Measurements from ENCODE around the gene MORN3.

DNA sequence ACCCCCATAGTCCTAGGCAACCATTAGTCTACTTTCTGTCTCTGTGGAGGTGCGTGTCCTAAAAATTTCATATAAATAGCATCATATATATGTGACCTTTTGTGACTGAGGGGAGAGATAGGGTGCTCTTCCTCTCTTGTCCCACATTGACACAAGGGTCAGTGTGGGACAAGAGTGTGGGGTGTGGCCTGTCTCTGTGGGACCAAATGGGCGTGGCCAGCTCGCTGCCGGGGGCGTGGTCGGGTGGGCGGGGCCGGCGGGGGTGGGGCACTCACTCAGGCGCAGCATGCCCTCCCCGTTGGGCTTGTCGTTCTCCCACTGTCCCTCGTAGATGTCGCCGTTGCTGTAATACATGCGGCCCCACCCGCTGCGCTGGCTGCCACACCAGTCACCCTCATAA is 15.5 kb downstream of the MORN3 start:
- TF ChIP-seq, protein P1, sequence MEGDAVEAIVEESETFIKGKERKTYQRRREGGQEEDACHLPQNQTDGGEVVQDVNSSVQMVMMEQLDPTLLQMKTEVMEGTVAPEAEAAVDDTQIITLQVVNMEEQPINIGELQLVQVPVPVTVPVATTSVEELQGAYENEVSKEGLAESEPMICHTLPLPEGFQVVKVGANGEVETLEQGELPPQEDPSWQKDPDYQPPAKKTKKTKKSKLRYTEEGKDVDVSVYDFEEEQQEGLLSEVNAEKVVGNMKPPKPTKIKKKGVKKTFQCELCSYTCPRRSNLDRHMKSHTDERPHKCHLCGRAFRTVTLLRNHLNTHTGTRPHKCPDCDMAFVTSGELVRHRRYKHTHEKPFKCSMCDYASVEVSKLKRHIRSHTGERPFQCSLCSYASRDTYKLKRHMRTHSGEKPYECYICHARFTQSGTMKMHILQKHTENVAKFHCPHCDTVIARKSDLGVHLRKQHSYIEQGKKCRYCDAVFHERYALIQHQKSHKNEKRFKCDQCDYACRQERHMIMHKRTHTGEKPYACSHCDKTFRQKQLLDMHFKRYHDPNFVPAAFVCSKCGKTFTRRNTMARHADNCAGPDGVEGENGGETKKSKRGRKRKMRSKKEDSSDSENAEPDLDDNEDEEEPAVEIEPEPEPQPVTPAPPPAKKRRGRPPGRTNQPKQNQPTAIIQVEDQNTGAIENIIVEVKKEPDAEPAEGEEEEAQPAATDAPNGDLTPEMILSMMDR (IDR thresholded peaks at IDR 0.05; ENCODE audit: insufficient read depth, low read length), result no peak
- TF ChIP-seq, protein P2, sequence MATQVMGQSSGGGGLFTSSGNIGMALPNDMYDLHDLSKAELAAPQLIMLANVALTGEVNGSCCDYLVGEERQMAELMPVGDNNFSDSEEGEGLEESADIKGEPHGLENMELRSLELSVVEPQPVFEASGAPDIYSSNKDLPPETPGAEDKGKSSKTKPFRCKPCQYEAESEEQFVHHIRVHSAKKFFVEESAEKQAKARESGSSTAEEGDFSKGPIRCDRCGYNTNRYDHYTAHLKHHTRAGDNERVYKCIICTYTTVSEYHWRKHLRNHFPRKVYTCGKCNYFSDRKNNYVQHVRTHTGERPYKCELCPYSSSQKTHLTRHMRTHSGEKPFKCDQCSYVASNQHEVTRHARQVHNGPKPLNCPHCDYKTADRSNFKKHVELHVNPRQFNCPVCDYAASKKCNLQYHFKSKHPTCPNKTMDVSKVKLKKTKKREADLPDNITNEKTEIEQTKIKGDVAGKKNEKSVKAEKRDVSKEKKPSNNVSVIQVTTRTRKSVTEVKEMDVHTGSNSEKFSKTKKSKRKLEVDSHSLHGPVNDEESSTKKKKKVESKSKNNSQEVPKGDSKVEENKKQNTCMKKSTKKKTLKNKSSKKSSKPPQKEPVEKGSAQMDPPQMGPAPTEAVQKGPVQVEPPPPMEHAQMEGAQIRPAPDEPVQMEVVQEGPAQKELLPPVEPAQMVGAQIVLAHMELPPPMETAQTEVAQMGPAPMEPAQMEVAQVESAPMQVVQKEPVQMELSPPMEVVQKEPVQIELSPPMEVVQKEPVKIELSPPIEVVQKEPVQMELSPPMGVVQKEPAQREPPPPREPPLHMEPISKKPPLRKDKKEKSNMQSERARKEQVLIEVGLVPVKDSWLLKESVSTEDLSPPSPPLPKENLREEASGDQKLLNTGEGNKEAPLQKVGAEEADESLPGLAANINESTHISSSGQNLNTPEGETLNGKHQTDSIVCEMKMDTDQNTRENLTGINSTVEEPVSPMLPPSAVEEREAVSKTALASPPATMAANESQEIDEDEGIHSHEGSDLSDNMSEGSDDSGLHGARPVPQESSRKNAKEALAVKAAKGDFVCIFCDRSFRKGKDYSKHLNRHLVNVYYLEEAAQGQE (IDR thresholded peaks at IDR 0.05; ENCODE audit: insufficient replicate concordance, low read depth), result no peak
- TF ChIP-seq POLR2AphosphoS5 (IDR thresholded peaks at IDR 0.05; ENCODE audit: low read depth), result no peak
- no peak for TF ChIP-seq GABPA (IDR thresholded peaks at IDR 0.05; ENCODE audit: low read depth)

Data from HL-60 (cell line).